Stimulated activated CD8-positive, alpha-beta memory T cell treated with anti-CD3 and anti-CD28 coated beads, Interleukin-4, amount 100 ng/mL, for 4 hours (primary cell): ENCODE data around the gene CTXN2.

Experiments used
- DNase-seq, 2 donors: peaks; one replicate each; pipeline ENCODE4 v3.0.0-alpha.2; 2020; ENCODE audit warnings: low read depth in 2 of 2, low spot score in 1 of 2

The CTXN2 gene

DNA sequence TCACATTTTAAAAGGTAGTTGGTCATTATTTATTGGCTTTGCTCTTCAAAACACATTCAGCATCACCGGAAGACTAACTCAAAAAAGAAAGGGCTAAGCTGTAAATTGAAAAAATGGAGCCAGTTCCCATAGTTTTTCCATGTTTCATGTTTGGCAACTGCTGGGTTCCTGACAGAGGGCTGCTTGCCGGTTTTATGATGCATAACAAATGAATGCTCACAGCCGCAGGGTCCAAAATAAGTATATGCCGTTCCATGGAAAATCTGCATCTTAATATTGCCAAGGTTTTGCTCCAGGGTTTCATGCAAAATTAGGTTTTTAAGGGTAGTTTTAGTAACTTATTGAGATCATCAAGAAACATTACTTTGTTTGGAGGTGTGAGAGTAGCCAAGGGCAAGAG lies 30.4 kb downstream of the CTXN2 start:
- no peak for DNase-seq

DNA sequence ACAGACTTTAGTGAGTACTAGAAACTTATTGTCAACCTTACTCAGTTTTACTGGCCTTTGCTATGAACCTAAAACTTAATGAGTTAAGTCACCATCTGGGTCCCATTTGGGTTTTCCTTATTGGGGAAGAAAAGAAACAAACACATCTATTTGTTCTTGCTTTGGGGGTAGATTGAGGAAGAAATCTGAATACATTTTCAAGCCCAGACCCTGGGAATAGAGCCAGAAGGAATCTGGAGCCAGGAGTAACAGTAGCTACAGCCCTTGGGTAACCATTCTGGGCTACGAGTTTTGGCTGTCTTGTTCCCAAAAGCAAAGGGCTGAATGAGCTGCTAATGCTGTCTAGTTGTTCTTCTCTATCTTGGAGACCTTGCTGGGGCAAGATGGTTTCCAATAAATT lies 31.2 kb downstream of the CTXN2 start:
- no peak for DNase-seq

DNA sequence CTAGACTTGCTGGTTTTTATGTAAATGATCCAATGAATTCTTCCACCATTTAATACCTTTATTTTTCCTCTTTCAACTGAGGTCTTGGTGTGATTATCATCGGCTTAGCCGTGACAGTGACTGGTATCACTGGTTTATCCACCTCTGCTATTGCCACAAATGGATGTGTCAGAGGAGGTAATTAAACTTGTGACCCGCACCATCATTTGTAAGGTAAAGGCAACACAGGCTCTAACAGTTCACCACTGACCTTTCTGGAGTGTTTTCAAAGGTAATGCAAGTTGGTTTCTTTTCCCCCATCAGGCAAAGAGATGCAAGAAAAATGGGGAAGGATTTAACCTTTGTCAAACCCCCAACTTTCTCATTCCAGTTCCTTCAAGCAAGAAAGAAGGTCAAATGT lies 34.3 kb downstream of the CTXN2 start:
- no peak for DNase-seq

DNA sequence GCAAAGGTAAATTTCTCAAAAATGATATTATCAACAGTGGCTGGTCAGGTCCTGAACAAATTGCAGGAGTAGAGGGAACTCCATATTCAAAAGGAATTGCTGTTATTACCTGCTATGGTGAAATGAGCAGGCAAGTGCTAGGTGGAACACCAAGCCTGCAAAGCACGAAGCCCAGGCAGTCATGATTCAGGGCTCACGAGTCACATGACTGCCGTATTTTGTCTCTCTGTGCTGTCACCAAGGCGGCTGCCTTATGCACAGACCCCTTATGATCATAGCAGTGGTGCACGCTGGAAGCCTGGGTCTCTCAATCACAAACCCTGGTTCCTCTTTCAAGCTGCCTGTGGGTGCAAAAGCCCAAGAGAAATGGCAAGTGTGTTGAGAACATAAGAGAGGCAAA lies 39.0 kb downstream of the CTXN2 start:
- no peak for DNase-seq

DNA sequence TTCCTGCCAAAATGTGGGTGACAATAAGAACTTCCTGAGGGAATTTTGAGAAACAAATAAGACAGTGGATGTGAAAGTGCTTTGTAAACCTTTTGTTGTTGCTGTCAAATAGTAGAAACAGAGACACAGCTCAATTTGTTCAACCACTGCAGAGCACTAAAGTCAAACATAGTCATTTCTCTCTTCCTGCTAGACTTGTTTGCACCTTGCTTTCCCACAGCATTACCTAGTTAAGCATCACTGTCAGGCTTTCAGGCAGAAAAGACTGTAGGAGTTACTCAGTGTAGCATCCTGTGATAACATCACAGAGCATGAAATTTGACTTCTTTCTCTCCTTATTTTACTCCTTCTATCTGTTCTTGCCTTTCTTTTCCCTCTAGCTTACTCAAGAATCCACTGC lies 41.8 kb downstream of the CTXN2 start:
- no peak for DNase-seq

DNA sequence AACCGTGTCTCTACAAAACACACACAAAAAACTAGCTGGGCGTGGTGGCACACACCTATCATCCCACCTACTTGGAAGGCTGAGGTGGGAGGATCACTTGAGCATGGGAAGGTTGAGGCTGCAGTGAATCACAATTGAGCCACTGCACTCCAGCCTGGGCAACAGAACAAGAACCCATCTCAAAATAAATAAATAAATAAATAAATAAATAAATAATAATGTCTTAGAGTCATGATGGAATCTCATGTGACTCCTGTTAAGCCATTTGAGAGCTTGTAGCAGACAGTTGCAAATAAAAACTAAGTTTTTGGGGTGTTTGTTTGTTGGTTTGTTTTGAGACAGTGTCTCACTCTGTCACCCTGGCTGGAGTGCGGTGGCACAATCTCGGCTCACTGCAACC lies 47.9 kb downstream of the CTXN2 start:
- no peak for DNase-seq

DNA sequence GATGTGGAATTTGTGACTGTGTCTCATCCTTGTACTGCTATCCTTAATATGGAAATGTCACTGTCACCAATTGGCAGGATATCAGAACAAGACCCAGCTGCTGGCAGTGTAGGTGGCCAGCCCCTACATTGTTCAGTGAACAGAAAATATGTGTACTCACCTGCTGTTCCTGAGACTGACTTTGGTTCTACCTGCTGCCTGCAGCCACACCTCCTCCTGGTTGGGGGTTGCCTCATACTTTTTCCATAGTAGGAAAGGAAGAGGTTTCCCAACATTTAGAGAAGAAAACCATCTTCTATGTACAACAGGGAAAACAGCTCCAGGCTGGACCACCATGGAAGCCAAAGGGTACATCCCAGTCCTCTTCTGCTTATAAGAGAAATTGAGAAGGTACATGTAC lies 50.5 kb downstream of the CTXN2 start:
- no peak for DNase-seq

DNA sequence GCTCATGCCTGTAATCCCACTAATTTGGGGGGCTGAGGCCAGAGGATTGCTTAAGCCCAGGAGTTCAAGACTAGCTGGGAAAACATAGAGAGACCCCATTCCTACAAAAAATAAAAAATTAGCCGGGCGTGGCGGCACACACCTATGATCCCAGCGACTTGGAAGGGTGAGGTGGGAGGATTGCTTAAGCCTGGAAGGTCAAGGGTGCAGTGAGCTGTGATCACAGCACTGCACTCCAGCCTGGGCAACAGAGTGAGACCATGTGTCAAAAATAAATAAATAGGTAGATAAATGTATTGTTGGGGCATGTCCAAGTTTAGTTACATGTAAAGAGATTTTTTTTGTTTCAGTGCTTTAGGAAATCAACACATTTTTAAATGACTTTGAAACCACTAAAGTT lies 51.1 kb downstream of the CTXN2 start:
- no peak for DNase-seq

DNA sequence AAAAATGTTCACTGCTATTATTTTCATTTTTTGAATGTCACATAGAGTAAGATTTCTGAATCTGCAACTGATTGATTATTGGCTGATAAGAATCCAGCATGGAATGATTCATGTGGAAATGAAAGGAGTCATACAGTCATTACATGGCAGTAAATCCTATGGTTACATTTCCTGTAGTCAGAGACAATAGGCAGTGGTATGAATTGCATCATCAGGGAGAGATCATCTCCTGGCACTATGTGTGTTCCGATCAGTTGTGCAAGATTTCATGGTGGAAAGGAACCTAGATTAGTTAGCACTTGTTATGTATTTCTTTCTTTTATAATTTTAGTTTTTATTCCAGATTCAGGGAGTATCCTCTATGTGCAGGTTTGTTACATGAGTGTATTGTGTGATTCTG lies 53.5 kb downstream of the CTXN2 start:
- no peak for DNase-seq

DNA sequence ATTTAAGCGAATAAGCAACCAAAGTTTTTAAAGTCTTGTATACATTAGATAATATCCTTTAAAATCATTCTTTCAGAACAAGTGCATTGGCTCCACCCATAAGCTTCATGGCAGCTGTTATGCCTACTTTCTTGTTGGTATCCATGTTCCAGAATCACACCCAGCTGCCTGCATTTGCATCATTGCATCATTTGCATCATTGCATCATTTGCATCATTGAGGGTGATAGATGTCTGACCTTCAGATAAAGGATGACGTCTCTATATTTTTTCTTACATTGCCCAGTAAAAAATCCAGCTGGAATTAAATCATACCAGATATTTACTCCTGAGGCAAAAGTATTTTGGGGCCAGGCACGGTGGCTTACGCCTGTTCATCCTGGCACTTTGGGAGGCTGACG lies 56.9 kb downstream of the CTXN2 start:
- DNase-seq, result no peak

DNA sequence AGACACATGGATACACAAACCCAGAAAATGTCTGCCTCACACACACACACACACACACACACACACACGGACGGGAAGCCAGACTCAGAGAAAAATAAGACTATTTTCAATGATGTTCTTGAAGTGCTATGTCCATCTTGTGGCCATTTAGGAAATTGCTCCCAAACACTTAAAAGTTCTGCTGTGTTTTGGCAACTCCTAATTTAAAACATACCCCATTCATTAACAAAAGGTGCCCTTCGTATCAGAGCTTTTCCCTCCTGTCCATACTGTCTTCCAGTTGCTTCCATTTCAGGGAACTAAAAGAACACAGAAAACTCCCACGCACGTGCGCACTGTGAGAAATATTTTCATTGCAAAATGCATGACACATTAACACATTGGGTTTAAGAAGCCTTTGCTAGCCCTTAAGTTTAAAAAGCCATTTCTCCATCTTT lies 59.2 kb downstream of the CTXN2 start:
- DNase-seq, result no peak

DNA sequence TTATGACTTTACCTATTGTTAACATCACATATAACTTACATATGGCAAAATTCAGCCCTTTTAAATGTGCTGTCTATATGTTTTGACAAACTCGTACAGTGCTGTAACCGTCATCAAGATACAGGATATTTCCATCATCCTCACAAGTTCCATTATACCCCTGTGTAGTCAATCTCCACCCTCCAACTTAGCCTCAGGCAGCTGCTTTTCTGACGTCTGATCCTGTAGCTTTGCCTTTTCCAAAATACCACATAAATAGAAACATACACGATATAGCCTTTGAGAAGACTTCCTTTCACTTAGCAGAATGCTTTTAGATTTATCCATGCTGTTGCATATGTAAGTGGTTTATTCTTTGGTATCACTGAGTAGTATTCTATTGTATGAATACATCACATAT lies 61.7 kb downstream of the CTXN2 start:
- no peak for DNase-seq
